GM18526 (cell line): ENCODE data around the gene PCDHB16.
"Not testable (repeated sequence)": the region's sequence is repeated elsewhere in the genome, so short reads cannot be mapped to it uniquely, and the experiment has no call there.

Experiments
- POLR2A ChIP-seq: IDR thresholded peaks from 3 replicates; pipeline ENCODE4 v1.6.1; 2011; ENCODE audit not compliant: insufficient read length; ENCODE audit errors: extremely low read depth

Gene PCDHB16

DNA sequence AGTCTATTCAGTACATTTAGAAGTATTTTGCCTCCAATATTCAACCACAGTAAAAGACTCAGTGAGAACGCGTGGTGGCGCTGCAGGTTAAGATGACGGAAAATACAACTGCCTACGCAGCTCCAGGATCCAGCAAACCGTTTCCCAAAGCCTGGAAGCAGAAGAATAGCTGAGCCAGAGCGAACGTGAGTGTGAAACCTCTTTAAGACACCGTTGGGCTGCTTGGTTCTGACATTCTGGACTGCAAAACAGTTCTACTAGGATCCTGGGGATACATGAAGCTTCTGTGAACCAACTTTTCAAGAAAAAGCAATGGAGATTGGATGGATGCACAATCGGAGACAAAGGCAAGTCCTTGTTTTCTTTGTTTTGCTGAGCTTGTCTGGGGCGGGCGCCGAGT is at the start of gene PCDHB16:
Gene PCDHB16 (plus strand): TSS at position 140 of the 400 bp plus-strand sequence. CDS start 173 bp downstream, at position 313.
- TF ChIP-seq POLR2A: no peak

DNA sequence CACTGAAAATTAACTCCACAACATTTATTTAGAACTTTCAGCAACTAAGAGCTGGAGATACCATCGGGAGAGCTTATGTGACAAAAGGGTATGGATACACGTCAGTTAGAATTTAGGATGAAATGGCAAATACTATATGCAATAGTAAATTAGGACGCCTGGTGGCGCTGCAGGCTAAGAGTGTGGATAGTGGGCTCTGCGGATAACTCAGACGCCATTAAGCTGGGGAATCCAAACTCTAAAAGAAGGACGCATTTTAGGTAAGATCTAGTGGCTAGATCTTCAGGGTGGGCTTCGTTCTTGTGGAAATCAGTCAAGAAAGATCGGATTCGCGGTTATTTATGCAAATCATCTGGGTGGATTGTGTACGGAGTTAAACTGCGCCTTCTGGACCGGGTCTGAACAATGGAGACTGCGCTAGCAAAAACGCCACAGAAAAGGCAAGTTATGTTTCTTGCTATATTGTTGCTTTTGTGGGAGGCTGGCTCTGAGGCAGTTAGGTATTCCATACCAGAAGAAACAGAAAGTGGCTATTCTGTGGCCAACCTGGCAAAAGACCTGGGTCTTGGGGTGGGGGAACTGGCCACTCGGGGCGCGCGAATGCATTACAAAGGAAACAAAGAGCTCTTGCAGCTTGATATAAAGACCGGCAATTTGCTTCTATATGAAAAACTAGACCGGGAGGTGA is 47.0 kb upstream of the PCDHB16 start, which contains the start of gene PCDHB5:
Gene PCDHB5 (plus strand): TSS at position 177 of the 688 bp plus-strand sequence. CDS start 229 bp downstream, at position 406.
- TF ChIP-seq POLR2A: no peak

DNA sequence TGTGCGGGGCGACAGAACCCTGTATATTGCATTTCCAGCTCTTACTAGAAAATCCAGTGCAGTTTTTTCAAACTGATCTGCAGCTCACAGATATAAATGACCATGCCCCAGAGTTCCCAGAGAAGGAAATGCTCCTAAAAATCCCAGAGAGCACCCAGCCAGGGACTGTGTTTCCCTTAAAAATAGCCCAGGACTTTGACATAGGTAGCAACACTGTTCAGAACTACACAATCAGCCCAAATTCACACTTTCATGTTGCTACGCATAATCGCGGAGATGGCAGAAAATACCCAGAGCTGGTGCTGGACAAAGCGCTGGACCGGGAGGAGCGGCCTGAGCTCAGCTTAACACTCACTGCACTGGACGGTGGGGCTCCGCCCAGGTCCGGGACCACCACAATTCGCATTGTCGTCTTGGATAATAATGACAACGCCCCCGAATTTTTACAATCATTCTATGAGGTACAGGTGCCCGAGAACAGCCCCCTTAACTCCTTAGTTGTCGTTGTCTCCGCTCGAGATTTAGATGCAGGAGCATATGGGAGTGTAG is 46.4 kb upstream of the PCDHB16 start:
- no peak for TF ChIP-seq POLR2A

DNA sequence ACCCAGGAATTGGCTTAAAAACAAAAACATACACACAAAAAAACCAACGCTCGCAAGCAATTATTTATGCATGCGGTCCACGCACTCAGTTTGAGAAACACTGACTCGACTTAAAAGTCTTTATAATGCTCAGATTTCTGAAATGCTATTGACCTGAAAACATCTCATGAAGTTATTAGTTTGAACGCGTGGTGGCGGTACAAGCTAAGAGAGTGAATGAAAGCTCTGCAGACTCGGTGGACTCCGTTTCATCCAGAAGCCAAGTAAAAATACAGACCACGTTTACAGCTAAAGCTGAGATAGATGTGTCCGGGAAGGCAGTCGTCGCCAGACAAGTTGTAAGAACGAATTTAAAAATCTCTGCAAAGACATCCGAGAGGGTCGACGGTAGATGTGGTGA is 32.4 kb upstream of the PCDHB16 start, which contains the start of gene PCDHB6:
Gene PCDHB6 (plus strand): TSS at position 246 of the 400 bp plus-strand sequence. CDS start 201 bp downstream, outside the sequence.
- TF ChIP-seq POLR2A: no peak

DNA sequence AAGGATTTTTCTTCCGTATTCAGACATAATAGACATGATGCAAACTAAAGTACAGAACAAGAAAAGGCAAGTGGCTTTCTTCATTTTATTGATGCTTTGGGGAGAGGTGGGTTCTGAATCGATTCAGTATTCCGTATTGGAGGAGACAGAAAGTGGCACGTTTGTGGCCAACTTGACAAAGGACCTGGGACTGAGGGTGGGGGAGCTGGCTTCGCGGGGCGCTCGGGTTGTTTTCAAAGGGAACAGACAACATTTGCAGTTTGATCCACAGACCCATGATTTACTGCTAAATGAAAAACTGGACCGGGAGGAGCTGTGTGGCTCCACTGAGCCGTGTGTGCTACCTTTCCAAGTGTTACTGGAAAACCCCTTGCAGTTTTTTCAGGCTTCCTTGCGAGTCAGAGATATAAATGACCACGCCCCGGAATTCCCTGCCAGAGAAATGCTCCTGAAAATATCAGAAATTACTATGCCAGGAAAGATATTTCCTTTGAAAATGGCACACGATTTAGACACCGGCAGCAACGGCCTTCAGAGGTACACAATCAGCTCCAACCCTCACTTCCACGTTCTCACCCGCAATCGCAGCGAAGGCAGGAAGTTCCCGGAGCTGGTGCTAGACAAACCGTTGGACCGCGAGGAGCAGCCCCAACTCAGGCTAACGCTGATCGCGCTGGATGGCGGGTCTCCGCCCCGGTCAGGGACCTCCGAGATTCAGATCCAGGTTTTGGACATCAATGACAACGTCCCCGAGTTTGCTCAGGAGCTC is 31.8 kb upstream of the PCDHB16 start:
- no peak for TF ChIP-seq POLR2A

DNA sequence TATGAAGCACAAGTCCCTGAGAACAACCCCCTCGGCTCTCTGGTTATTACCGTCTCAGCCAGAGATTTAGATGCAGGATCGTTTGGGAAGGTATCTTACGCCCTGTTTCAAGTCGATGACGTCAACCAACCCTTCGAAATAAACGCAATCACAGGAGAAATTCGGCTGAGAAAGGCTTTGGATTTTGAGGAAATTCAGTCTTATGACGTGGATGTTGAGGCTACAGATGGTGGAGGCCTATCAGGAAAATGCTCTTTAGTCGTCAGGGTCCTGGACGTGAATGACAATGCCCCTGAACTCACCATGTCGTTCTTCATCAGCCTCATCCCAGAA is 31.2 kb upstream of the PCDHB16 start:
- no peak for TF ChIP-seq POLR2A

DNA sequence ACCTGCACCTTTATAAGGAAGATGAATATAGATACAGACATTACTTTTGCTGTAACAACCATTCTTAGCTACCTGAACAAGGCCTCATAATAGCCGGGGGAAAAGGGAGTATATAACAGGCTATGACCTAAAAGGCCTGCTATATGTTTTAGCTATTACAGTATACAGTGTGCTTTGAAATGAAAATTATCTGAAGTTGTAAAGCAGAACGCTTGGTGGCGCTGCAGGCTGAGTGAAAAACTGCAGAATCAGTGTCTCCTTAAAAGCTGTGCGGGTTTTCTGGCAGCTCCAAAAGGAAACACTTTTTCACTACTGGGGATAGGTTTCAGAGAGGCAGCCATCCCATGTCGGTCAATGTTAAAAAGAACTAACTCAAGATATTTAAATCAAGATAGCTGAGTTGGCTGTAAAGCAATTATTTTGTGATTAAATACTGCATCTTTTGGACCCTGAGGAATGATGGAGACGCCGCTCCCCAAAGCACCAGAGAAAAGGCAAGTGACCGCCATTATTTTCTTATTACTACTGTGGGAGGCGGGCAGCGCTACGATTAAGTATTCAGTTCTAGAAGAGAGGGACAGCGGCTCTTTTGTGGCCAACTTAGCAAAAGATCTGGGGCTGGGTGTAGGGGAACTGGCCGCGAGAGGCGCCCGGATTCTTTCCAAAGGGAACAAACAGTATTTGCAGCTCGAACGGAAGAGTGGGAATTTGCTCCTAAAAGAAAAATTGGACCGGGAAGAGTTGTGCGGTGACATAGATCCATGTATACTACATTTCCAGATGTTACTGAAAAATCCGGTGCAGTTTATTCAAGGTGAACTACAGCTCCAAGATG is 26.4 kb upstream of the PCDHB16 start:
- TF ChIP-seq POLR2A: no peak

DNA sequence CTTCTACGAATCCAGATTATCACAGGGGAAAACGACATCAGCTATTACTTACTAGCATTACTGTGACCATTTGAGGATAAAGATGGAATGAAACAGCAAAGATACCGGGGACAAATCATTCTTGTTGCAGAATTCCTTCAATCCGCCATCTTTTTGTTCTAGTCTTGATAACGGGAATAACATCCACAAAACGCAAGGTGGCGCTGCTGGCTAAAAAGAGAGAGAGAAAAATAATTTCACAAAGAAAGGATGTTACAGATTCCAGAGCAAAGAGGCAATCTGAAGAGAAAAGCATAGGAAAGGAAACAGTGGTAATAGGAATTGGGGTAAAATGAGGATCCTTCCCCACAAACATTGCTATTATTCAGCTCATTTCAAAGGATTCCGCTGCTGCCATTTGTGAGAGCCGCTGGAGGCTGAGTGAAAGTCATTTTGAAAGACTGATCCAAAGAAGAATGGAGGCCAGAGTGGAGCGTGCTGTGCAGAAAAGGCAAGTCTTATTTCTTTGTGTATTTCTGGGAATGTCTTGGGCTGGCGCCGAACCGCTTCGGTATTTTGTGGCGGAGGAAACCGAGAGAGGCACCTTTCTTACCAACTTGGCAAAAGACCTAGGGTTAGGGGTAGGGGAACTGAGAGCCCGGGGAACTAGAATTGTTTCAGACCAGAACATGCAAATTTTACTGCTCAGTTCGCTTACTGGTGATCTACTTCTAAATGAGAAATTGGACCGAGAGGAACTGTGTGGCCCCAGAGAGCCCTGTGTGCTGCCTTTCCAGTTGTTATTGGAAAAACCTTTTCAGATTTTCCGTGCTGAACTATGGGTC is 9.6 kb upstream of the PCDHB16 start, which contains the start of gene PCDHB7:
Gene PCDHB7 (plus strand): TSS at position 264 of the 824 bp plus-strand sequence. CDS start 192 bp downstream, at position 456.
- TF ChIP-seq POLR2A: no peak

DNA sequence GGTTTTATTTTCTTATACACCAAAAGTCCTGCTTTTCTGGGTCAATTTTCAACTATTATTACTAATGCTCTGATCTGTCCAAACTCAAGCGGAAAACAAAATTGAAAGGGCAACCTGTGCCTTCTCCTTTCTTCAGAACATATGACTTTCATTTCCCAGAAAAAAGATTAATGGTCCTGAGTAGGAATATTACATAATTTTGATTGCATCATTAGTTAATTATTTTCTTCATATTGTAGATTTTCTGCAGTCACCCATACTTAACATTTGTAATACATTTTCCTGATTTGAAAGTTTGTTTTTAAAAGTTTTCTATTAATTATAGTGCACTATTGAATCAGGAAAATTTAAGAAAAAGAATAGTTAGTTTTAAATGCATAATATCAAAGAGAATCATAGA is 6.3 kb upstream of the PCDHB16 start:
- no peak for TF ChIP-seq POLR2A

DNA sequence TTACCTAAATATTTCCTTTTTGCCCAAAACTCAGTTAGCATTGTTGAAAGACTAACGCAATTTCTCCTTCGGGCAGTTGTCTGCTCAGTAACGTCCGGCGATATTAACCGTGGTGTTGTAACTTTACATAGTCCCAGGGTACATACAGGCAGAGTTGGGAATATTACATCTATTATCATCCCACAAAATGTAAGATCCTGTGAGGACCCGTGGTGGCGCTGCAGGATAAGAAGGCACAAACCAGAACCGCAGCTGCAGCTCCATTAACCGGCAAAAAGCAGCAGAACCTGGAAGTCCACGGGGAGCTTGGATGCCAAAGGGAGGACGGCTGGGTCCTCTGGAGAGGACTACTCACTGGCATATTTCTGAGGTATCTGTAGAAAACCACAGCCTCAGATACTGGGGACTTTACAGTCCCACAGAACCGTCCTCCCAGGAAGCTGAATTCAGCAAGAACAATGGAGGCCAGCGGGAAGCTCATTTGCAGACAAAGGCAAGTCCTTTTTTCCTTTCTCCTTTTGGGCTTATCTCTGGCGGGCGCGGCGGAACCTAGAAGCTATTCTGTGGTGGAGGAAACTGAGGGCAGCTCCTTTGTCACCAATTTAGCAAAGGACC is 4.5 kb upstream of the PCDHB16 start, which contains the start of gene PCDHB8:
Gene PCDHB8 (plus strand): TSS at position 214 of the 615 bp plus-strand sequence. CDS start 245 bp downstream, at position 459.
- TF ChIP-seq POLR2A: not testable (repeated sequence)

DNA sequence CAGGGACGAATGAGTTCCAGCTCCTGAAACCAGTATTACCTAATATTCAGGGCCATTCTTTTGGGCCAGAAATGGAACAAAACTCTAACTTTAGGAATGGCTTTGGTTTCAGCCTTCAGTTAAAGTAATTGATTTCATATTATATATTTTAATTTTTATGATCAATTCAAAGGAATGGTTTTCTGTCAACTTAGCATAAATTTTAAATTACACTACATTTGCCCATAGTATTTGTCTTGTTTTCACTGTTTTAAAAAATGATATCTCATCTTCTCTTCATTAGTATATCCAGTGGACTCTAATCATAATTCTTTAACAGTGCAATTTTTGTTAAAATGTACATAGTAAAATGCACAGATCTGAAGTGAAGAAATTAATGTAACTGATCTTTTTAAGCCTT is 1.9 kb upstream of the PCDHB16 start:
- no peak for TF ChIP-seq POLR2A

DNA sequence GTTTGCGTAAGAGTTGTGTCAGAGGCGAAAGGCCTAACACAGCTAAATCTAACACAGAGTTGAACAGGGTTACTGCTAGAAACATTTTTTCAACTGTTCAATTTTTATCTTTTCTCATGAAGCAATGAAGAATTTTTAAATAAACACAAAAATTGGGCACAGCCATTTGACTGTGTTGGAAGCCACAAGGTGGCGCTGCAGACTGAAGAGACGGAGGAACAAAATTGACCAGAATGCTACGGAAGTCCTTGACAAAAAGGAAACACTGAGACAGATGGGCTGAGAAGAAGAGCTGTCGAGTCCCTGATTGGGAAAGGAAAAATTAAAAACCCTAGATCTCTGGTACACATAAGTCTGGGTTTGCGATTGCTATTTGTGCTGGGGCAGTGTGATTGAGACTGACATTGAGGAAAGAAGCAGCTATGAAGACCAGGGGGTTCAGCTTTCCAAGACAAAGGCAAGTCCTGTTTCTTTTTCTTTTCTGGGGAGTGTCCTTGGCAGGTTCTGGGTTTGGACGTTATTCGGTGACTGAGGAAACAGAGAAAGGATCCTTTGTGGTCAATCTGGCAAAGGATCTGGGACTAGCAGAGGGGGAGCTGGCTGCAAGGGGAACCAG is 4.8 kb downstream of the PCDHB16 start, which contains the start of gene PCDHB9:
Gene PCDHB9 (plus strand): TSS at position 265 of the 616 bp plus-strand sequence. CDS start 158 bp downstream, at position 423.
- no peak for TF ChIP-seq POLR2A

DNA sequence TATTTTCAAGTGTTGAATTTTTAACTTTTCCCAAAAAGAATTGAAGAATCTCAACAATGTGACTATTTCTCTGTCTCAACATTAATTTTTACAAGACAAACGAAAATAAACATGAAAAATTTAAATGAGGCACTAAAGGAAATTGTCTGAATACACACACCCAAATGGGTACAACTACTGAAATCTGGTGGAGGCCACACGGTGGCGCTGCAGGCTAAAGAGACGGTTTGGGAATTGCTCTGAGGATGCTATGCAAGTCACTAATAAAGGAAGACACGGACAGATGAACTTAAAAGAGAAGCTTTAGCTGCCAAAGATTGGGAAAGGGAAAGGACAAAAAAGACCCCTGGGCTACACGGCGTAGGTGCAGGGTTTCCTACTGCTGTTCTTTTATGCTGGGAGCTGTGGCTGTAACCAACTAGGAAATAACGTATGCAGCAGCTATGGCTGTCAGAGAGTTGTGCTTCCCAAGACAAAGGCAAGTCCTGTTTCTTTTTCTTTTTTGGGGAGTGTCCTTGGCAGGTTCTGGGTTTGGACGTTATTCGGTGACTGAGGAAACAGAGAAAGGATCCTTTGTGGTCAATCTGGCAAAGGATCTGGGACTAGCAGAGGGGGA is 10.0 kb downstream of the PCDHB16 start, which contains the start of gene PCDHB10:
Gene PCDHB10 (plus strand): TSS at position 244 of the 616 bp plus-strand sequence. CDS start 200 bp downstream, at position 444.
- TF ChIP-seq POLR2A: no peak
